HS-27A (cell line): ENCODE results near the gene NAP1L1.
"Not testable (repeated sequence)": the region's sequence is repeated elsewhere in the genome, so short reads cannot be mapped to it uniquely, and the experiment has no call there.

Experiments used
- DNase-seq: peaks from one replicate; pipeline ENCODE4 v3.0.0-alpha.2; 2012; ENCODE audit warnings: low read depth, missing footprints

The NAP1L1 gene

DNA sequence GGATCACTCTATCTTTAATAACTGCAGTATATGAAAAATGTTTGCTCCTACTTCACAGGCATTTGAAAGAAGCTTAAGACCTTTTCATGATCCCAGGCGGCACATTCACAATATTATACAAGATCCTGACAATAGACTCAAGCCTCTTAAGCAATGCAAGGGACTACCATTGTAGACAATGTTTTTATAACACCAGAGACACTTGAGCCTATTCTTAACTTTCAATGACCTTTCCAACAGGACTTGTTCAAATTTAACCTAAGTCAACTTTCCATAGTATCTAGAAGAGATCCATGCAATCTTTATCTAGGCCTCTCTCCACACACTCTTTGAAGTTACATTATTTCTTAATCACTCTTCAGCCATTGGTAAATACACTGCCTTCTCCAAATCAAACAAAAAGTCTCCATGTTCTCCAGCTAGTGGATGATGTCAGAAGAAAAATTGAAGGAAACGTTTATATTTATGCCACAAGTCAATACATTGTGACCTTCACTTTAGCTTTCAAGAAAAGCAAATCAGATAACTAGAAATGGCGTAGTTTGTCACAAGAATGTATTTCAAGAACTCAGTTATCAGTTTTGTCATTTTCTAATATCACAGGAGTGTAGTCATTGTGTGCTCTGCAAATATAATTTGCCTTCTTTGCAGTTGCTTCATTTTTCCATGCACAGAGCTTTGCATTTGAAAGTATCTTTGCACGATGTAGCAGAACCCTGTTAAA, 94.1 kb downstream of the NAP1L1 start:
- DNase-seq = no peak

GRCh38 chr12:75987709-75988108, 96.8 kb downstream of the NAP1L1 start:
- not testable (repeated sequence) for DNase-seq
